Measurements from ENCODE around the gene SPAG9.

- no peak for TF ChIP-seq EZH2 (IDR thresholded peaks at IDR 0.05)
- no peak for TF ChIP-seq POLR2AphosphoS5 (IDR thresholded peaks at IDR 0.05; ENCODE audit: borderline replicate concordance, low read depth, low read length)
Measured at GRCh38 chr17:50956409-50956749, 164.3 kb downstream of the SPAG9 start.
